Raji (cell line): ENCODE results near the gene CDAN1.

ENCODE experiments used
- POLR2A ChIP-seq: IDR thresholded peaks from 2 replicates; pipeline ENCODE4 v1.6.1; 2011; ENCODE audit warnings: low read depth, low read length, control low read depth; ENCODE audit not compliant: insufficient read depth

CDAN1 gene

DNA sequence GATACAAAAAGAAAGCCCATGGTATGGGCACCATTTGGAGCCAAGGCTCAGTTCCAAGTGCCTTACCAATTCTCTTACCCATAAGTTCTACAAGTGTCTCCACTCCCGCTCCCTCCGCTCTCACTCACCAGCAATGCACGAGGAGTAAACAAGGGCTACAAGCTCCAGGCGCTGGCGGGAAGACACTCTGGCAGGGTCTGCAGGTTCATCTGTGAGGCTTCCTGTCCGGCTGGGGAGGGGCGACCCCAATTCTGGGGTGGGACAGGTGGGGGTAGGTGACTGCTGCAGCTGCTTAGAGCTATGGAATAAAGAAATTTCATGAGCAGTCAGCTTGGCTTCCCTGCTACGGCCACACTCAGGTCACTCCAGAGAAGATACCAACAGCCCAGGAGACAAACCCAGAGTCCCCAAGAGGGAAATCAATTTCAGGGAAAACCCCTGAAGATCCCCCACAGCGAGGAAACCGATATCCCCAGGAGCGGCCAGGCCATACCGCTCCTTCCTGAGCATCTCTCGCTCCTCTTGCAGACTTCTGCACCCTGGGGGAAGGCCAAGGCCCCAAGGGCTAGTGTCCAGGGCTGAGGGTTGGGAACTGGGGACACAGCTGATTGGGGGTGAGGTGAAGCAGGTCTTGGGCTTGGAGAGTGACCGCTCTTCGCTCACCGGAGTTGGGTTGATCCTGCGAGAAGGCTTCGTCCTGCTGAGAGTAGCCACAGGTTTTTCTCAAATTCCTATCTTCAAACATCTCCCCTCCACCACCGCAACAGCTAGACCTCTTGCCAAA, 1.4 kb downstream of the CDAN1 start:
- TF ChIP-seq POLR2A: no peak

DNA sequence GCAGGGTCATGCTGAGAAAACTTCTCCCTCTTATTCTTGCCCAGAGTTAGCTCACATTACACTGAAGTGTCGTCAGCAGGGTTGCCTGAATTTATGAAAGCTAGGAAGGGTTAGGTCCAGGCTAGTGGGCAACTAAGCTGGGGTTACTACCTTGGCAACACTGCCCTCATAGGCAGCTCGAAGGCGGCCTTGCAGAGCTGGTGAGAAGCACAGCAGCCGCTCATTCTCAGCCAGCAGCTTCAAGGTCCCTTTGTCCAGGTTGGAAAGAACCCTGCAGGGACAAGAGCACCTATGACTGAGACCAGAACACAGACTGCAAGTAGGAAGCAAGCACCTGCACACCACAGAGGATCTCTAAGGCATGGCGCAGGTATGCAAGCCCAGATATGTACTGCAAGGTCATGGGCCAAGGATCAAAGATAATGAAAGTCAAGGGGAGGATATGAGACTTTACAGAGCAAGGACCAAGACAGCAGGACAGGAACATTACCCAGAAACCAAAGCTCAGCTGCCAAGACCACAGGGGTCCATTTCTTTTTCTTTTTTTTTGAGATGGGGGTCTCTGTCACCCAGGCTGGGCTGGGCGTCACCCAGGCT, 2.8 kb downstream of the CDAN1 start:
- no peak for TF ChIP-seq POLR2A

DNA sequence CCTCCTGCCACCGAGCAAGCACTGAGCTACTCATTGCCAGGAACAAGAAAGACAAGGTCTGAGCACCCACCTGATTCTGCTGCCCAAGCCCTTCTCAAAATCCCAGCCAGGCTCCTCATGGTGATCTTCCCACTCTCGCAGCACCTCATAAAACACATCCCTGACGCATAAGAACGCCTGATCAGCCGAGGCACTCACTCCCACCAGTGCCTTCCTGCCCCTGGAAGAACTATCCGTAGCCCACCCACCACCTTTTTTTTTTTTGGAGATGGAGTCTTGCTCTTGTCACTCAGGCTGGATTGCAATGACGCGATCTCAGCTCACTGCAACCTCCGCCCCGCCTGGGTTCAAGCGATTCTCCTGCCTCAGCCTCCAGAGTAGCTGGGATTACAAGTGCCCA, 3.9 kb downstream of the CDAN1 start:
- no peak for TF ChIP-seq POLR2A

DNA sequence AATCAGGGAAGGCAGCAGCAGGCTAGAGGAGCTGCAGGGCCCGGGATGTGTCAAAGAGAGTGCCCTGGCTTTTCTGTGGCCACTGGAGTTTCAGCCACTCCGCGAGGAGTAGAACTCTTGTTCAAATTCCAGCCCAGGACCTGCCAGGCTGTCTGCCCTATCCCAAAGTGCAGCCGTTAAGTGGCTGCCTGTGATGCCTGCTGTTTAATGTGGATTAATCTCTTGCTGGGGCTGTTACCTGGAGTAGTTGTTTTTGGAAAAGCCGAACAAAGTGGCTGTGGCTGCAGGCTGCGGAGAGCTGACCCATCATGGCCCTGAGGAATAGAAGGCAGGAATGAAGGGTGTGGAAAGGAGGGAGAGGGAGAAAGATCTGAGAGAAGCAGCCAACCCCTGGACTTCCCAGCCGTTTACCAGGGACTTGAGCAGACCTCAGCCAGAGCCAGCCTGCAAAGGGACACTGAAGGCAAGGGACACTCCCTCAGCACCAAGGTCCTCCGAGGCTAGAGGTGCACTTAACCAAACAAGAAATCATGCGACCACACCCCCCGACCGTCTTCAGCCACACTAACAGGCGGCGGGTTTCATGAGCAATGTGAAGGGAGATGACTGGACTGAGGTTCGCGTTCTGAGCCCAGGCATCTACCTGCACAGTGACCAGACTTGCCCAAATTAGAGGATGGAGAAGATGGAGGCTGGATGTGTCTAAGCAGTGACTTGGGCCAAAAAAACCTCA, 4.7 kb downstream of the CDAN1 start:
- TF ChIP-seq POLR2A: no peak

DNA sequence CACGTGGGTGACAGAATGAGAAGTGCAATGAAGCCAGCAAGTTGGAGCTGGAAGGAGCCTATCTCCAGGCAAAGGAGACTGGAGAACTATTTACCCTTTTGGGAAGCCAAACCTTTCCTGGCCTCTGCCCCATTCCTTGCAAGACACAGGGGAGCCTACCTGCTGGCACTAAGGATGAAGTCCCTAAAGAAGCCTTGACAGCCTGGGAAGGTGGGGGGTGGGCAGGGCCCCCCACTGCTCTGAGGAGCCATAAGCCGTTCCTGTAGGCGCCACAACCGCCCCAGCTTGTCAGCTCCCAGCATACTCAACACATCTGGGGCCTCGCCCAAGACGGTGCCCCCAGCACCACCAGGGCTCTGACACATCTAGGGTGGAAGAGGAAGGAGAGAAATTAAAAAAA, 5.5 kb downstream of the CDAN1 start:
- no peak for TF ChIP-seq POLR2A

DNA sequence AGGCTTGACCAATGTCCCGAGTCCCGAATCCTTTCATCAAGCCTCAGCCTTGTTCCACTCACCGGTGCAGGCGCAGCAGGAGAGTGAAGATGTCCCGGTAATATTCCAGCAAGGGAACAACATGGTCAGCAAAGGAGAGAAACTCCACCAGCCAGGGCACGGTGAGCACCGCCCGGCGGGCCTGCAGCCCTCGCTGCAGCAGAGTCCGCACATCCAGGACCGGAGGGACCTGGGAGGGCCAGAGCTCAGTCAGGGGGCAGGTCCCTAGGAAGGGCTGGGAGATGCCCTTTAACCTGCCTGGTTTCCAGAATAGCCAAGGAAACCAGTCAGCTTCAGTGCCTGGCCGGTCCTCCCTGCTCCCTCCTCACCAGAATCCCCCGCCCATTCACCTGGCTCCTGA, 6.4 kb downstream of the CDAN1 start:
- TF ChIP-seq POLR2A: no peak

DNA sequence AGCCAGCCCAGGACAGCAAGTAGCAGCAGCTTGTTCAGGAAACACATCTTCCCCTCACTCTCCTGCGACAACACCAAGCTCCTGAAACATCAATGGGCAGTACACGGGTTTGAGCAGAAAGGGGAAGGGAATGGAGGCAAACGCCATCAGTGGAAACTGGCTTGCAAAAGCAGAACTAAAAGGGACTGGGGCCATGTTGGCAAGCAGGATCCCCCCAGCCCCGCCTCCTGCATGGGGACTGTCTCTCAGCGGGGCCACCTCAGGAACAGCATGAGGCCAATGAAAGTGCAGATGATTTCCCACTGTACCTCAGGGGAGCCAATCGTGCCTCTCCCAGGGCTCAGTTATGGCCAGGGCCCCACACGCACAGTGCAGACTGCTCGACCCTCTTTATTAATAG, 6.8 kb downstream of the CDAN1 start:
- TF ChIP-seq POLR2A: no peak

DNA sequence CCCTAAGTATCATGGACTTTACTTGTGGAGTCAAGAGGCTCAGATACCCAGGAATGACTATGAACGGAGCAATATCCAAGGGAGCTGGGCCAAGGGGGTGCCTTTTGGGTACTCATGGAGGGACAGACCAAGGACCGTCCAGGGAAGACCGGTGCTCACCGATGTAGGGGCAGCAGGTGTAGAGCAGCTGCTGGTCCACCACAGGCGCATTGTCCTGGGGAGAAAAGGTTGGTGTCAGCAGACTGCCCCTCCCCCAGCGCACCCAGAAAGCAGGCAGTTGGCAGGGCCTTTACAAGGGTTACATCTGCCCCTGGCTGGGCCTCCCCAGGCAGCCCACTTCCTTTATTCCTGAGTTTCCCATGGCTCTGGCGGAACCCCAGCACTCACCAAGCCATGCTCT, 7.5 kb downstream of the CDAN1 start:
- no peak for TF ChIP-seq POLR2A

DNA sequence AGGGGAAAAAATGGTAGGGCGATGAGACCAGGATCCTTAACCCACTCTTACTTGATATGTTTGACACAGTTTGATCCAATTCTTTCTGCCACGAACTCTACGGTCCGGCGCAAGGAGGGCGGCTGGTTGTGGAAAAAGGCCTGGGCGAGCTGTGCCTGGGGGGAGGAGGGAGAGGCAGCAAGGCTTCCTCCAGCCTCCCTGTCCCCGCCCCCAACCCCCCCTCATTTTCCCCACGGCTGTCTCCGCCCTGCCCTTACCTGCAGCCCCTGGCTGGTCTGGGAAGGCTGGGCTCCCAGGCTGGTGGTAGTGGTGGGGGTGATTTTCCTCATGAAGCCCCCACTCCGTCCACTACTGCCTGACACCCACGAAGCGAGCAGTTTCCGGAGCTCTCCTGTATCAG, 8.0 kb downstream of the CDAN1 start:
- TF ChIP-seq POLR2A: no peak

DNA sequence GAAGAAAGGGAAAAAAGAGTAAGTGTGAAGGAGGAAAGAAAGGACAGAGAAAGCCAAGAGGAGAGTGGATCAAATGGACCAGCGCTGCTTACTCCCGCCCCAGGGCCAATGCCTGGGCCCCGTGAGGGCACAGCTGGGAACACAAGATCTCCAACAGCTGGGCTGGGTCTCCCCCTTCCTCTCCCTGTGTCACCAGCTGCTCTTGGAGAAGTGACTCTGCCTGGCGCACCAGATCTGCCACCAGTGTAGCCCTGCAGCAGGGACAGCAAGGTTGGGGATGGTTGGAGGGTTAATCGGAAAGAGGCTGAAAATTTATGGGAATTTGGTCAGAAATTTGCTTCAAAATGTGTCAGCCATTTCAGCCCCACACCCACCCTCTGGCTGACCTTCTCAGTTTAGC, 8.4 kb downstream of the CDAN1 start:
- TF ChIP-seq POLR2A: no peak

DNA sequence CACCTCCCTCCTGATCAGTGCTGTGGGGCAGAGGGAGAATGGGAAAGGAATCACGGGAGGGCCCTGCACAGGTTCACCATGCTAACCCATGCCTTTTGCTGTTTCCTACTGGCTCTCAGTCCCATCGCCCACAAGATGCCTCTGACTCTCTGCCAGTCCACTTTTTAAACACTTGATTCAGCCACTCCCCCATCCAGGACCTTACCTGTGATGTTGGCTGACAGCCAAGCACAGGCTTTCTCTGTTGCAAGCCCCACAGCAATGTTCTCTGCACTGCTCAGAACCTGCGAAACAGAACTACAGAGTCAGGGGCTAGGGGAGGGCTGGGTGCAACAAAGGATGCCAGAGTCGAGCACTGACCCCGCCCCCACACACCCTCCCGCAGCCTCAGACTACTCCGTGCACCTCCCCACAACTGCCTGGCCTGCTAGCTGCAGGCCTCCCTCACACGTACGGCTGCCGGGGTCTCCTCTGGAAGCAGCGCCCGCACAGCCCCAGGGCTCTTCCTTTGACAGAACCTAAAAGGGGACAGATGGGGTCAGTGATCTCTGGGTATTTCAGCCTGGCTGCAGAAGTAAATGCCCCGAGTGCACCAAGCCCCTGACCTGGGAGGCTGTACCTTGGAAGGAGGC, 9.1 kb downstream of the CDAN1 start:
- no peak for TF ChIP-seq POLR2A

DNA sequence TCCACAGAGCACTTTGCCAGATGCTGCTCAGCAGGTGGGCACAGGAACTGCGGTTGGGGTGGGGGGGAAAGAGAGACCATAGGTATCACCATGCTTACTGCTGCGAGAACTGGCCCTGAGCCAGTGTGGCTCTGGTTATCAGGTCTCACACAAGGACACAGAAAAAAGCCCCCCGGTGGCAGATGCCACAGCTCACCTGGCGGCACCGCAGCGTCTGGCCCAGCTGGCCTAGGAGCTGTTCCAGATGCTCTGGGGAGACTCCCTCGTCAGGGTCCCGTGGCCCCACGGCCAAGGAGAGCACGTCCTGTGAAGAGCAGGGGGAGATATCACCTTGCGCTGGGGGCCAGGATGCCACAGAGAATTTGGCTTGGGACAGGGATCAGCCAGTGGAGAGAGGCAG, 10.8 kb downstream of the CDAN1 start:
- TF ChIP-seq POLR2A: no peak

DNA sequence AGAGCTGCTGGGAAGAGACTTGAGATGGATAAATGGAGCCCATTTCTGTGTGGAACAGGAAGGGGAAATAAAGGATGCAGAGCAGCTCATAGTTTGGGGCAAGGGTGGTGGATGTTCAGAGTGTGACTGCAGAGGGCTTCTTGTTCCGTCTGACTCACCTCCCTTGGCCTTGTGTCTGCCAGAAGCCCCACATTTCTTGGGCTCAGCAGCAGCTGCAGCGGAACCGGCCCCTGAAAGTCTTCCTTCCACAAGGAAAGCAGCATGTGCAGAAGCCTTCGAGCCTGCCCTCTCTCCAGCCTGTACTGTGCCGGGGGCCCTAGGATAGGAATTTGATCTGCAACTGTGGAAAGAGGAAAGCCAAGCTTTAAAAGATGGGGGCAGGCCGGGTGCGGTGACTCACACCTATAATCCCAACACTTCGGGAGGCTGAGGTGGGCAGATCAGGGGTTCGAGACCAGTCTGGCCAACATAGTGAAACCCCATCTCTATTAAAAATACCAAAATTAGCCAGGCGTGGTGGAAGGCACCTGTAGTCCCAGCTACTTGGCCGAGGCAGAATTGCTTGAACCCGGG, 11.5 kb downstream of the CDAN1 start:
- TF ChIP-seq POLR2A: no peak

DNA sequence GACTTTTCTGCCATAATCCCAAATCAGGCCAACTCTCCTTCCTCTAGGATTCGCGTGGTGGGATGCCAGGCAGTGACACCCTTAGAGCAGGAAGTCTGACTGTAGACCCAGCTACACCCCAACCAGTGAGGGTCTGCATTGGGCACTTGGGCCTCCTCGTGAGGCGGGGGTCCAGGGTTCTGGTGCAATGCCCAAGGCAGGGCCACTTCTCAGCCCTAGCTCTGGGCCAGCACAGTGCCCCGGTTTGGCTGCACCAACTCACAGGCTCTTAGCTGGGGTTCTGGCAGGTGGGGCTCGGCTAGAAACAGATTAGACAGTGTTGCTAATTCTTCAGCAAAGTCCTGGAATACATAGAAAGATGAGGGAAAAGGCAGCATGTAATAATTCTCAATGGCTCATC, 12.7 kb downstream of the CDAN1 start:
- no peak for TF ChIP-seq POLR2A

DNA sequence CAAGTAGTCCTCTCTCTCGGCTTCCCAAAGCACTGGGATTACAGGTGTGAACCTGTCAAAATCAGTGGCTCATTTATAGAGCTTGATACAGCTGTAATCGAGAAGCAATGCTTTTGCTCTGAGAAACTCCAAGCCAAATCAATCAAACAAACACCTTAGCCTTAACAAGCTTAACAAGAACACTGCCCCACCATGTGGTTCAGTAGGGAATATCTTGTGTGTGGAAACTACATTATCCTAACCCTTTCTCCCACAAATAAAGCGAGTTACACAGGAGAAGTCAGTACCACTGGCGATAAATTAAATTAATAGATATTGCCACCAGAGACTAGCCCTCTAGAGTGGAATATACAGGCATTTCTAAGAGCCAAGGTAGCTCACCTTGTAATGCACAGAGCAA, 13.9 kb downstream of the CDAN1 start:
- TF ChIP-seq POLR2A: no peak
